HepG2 (cell line): ENCODE results near the gene CERS6. TPM values are rescaled to one million over a fixed set of nuclear protein-coding genes. Genes with fewer than 3 reads are reported as not detected.

ENCODE experiments used
- ATAC-seq: fragments of 200-7000 bp; cut with Tn5 transposase; 3 replicates; pipeline ENCODE4 v1.9.1; 2020; ENCODE audit warnings: mild to moderate bottlenecking, moderate library complexity
- BruUV-seq: library from RNA; stranded (reverse); fragments of 400-500 nt; replicated peaks from 2 replicates; lab custom pipeline; 2021; lab: Mats Ljungman, UMichigan
- CTCF ChIA-PET: fragments of 300-600 bp; formaldehyde crosslinking; extraction: SDS; loops from one replicate; lab custom pipeline; 2021; ENCODE audit warnings: low total read pairs, inconsistent platforms, low intra/inter-chr PET ratio; lab: Yijun Ruan, JAX
- POLR2A ChIA-PET: fragments of 350-600 bp; sonication (Branson Sonifier 250); formaldehyde crosslinking; loops from one replicate; lab custom pipeline; 2020; ENCODE audit warnings: antibody characterized with exemption, inconsistent platforms; lab: Yijun Ruan, JAX
- DNase-seq: peaks from one replicate; pipeline ENCODE4 v3.0.0-alpha.2; 2015; ENCODE audit warnings: low spot score
- FAIRE-seq: peaks from 3 replicates; lab custom pipeline; 2011; peaks lifted over from hg19 to GRCh38; lab: Jason Lieb, UNC
- H2AFZ ChIP-seq: one replicate; pipeline ENCODE4 v1.6.1; 2011; ENCODE audit warnings: low read length, inconsistent platforms
- H3K27ac ChIP-seq: fragments of 300-600 bp; 3 replicates; pipeline ENCODE4 v1.8.0; 2011; ENCODE audit warnings: mixed run types, mild to moderate bottlenecking, mixed read lengths, low read length, inconsistent platforms; ENCODE audit not compliant: insufficient read depth; ENCODE audit errors: extremely low read length
- H3K27me3 ChIP-seq, 2 experiments: fragments of 200-600 bp in 1 of 2; 2 replicates in 1 of 2; 3 replicates in 1 of 2; pipeline versions ENCODE4 v1.6.0 to v1.8.0; 2011; ENCODE audit warnings: low read length in 2 of 2, mild to moderate bottlenecking in 2 of 2, moderate library complexity in 2 of 2, inconsistent platforms in 1 of 2; ENCODE audit not compliant: insufficient read depth in 2 of 2, control insufficient read depth in 1 of 2
- H3K36me3 ChIP-seq, 2 experiments: fragments of 200-600 bp in 1 of 2; replicated peaks in 1 of 2; 2 replicates in 1 of 2; 3 replicates in 1 of 2; pipeline versions ENCODE4 v1.5.1 to v1.8.0; 2011; ENCODE audit warnings: low read length in 2 of 2, inconsistent platforms in 1 of 2; ENCODE audit not compliant: insufficient read depth in 2 of 2, control insufficient read depth in 1 of 2
- H3K4me1 ChIP-seq: 2 replicates; pipeline ENCODE4 v1.5.1; 2012; ENCODE audit warnings: low read length, inconsistent platforms; ENCODE audit not compliant: insufficient read depth
- H3K4me2 ChIP-seq: 2 replicates; pipeline ENCODE4 v1.6.0; 2011; ENCODE audit warnings: low read depth, low read length, inconsistent platforms
- H3K4me3 ChIP-seq, 3 experiments: fragments of 200-600 bp in 1 of 3; sonication (generic), shearing (Covaris generic) in 1 of 3; replicated peaks in 1 of 3; 2 replicates each; pipeline ENCODE4 v1.5.1; 2011 to 2016; ENCODE audit warnings: low read length in 3 of 3, inconsistent platforms in 2 of 3, low read depth in 2 of 3, mild to moderate bottlenecking in 2 of 3, control low read depth in 1 of 3, mixed read lengths in 1 of 3; ENCODE audit not compliant: insufficient read depth in 1 of 3
- H3K79me2 ChIP-seq: one replicate; pipeline ENCODE4 v1.6.1; 2011; ENCODE audit warnings: low read length, inconsistent platforms; ENCODE audit not compliant: insufficient read depth
- H3K9ac ChIP-seq: 2 replicates; pipeline ENCODE4 v1.6.0; 2011; ENCODE audit warnings: mild to moderate bottlenecking, low read depth, low read length, inconsistent platforms; ENCODE audit not compliant: insufficient read depth
- H3K9me3 ChIP-seq: 2 replicates; pipeline ENCODE4 v1.5.1; 2012; ENCODE audit warnings: mild to moderate bottlenecking, low read length
- H4K20me1 ChIP-seq: 2 replicates; pipeline ENCODE4 v1.6.0; 2011; ENCODE audit warnings: inconsistent platforms, mild to moderate bottlenecking, low read length, moderate library complexity; ENCODE audit not compliant: insufficient read depth
- CBFB ChIP-seq: sonication (generic); formaldehyde crosslinking; IDR thresholded peaks from 2 replicates; pipeline ENCODE4 v1.4.0; 2020; ENCODE audit warnings: missing genetic modification reagents
- KDM1A ChIP-seq: IDR thresholded peaks from 2 replicates; pipeline ENCODE4 v1.6.1; 2016; ENCODE audit warnings: missing compliant biosample characterization
- SMAD9 ChIP-seq: sonication (generic); formaldehyde crosslinking; IDR thresholded peaks from 2 replicates; pipeline ENCODE4 v1.5.1; 2020; ENCODE audit warnings: mild to moderate bottlenecking, missing genetic modification reagents
- ZBTB1 ChIP-seq: sonication (generic); formaldehyde crosslinking; IDR thresholded peaks from 2 replicates; pipeline ENCODE4 v1.4.0; 2020; ENCODE audit warnings: missing genetic modification reagents, borderline replicate concordance
- ZNF260 ChIP-seq: sonication (generic); formaldehyde crosslinking; IDR thresholded peaks from 2 replicates; pipeline ENCODE4 v1.4.0; 2020; ENCODE audit warnings: missing genetic modification reagents, low read depth, mild to moderate bottlenecking, borderline replicate concordance
- ZNF337 ChIP-seq: sonication (generic); formaldehyde crosslinking; IDR thresholded peaks from 2 replicates; pipeline ENCODE4 v1.5.1; 2020; ENCODE audit warnings: missing genetic modification reagents, low read depth, mild to moderate bottlenecking, borderline replicate concordance
- ZNF672 ChIP-seq: sonication (generic); formaldehyde crosslinking; IDR thresholded peaks from 2 replicates; pipeline ENCODE4 v1.8.1; 2022; ENCODE audit warnings: missing genetic modification reagents
- WGBS: methylation state at CpG from one replicate; pipeline ENCODE4 v1.1.6; 2017; ENCODE audit warnings: low lambda C conversion rate; 5-methylcytosine and 5-hydroxymethylcytosine counted together
- in situ Hi-C: cut with HindIII; loops from 2 replicates; pipeline ENCODE4 v1.10.0; 2017; ENCODE audit warnings: low pct_unique_long_range_greater_than_20kb; ENCODE audit not compliant: extremely low pct_ligation_motif_present
- intact Hi-C: fragments of 100-400 bp; cut with micrococcal nuclease; formaldehyde crosslinking; loops from one replicate; pipeline ENCODE4 v1.10.0; 2022; ENCODE audit not compliant: unreplicated experiment
- polyA plus RNA-seq, 8 experiments: library from polyadenylated mRNA; depleted of rRNA in 3 of 8; stranded (reverse) in 7 of 8; unstranded in 1 of 8; fragments of >200 nt; fragmentation: Illumina TruSeq in 4 of 8; extraction: Trizol in 4 of 8; gene quantifications; 2 replicates each; pipeline versions ENCODE4 v1.2.1 to v1.2.3, GENCODE V29; 2011 to 2016; ENCODE audit warnings: low read depth in 4 of 8, missing spikeins in 1 of 8, mixed read lengths in 1 of 8; ENCODE audit not compliant: insufficient read depth in 1 of 8
- total RNA-seq, 5 experiments: library from RNA; depleted of rRNA; stranded (reverse); fragments of >200 nt; fragmentation: Illumina TruSeq; extraction: Trizol; gene quantifications; 2 replicates each; pipeline ENCODE4 v1.2.3, GENCODE V29; 2016; ENCODE audit warnings: low read depth in 1 of 5
- TF ChIP-seq, protein P1 (sequence below): sonication (generic); formaldehyde crosslinking; IDR thresholded peaks from 2 replicates; pipeline ENCODE4 v1.4.0; 2020; ENCODE audit warnings: mild to moderate bottlenecking, missing genetic modification reagents
- TF ChIP-seq, protein P2 (sequence below): IDR thresholded peaks from 2 replicates; pipeline ENCODE4 v1.6.1; 2018; ENCODE audit warnings: missing genetic modification reagents, mild to moderate bottlenecking, missing compliant biosample characterization
- TF ChIP-seq, protein P3 (sequence below): sonication (generic); formaldehyde crosslinking; IDR thresholded peaks from 2 replicates; pipeline ENCODE4 v1.5.0; 2020; ENCODE audit warnings: mild to moderate bottlenecking, missing genetic modification reagents

CERS6 gene
- total and polyA plus RNA-seq, 2 of the 13 experiments (the other 11 are each of a cell fraction or from before 2014, with no cell fraction given): 10.1 to 20.3 TPM

DNA sequence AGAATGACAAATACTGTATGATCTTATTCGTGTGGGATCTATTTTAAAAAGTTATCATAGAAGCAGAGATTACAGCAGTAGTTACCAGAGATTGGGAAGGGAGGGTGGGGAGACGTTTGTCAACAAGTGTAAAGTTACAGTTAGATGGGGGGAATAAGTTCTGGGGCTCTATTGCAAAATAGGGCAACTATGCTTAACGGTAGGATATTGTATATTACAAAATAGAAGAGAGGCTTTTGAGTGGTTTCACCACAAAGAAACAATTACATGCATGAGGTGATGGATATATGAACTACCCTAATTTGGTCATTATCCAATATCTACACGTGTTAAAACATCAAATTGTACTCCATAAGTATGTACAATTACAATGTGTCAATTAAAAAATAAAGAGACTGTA lies 223.0 kb downstream of the CERS6 start (continued):
- TF ChIP-seq, protein P1, sequence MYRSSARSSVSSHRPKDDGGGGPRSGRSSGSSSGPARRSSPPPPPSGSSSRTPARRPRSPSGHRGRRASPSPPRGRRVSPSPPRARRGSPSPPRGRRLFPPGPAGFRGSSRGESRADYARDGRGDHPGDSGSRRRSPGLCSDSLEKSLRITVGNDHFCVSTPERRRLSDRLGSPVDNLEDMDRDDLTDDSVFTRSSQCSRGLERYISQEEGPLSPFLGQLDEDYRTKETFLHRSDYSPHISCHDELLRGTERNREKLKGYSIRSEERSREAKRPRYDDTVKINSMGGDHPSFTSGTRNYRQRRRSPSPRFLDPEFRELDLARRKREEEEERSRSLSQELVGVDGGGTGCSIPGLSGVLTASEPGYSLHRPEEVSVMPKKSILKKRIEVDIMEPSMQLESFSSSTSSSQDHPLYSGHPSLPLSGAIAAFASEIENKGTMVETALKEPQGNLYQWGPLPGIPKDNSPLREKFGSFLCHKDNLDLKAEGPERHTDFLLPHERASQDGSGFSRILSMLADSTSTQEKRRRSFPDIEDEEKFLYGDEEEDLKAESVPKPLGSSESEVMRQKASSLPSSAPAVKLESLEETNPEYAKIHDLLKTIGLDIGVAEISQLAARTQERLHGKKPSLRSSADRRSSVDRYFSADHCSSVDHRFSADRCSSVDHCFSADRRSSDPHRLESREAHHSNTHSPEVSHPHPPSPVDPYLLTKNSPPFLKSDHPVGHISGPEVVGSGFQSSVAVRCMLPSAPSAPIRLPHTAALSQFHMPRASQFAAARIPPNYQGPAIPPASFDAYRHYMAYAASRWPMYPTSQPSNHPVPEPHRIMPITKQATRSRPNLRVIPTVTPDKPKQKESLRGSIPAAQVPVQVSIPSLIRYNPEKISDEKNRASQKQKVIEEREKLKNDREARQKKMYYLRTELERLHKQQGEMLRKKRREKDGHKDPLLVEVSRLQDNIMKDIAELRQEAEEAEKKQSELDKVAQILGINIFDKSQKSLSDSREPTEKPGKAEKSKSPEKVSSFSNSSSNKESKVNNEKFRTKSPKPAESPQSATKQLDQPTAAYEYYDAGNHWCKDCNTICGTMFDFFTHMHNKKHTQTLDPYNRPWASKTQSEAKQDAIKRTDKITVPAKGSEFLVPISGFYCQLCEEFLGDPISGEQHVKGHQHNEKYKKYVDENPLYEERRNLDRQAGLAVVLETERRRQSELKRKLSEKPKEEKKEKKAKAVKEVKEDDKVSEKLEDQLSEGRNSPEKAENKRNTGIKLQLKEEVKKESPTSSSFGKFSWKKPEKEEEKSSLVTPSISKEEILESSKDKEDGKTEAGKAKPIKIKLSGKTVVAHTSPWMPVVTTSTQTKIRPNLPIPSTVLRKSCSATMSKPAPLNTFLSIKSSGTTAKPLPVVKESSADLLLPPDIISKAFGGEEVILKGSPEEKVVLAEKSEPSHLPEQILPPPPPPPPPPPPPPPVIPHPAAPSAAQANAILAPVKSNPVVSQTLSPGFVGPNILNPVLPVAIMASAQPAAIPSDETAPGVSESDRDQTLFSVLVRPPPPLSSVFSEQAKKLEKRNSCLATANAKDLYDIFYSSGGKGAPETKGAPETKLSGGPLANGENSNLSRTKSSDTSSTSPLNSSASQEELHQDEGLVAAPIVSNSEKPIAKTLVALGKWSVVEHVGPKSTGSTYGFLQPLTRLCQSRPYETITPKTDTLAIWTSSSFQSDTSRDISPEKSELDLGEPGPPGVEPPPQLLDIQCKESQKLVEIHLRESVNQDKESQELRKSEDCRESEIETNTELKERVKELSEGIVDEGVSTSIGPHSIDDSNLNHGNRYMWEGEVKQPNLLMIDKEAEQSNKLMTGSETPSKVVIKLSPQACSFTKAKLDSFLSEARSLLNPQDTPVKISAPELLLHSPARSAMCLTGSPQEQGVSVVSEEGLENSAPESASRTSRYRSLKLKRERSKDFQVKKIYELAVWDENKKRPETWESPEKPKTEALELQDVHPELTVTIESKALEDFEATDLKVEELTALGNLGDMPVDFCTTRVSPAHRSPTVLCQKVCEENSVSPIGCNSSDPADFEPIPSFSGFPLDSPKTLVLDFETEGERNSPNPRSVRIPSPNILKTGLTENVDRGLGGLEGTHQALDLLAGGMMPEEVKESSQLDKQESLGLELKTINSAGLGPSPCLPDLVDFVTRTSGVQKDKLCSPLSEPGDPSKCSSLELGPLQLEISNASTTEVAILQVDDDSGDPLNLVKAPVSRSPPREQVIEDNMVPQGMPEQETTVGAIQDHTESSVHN (CRISPR knock-in tag): no peak
- TF ChIP-seq ZNF337 (CRISPR knock-in tag): no peak

DNA sequence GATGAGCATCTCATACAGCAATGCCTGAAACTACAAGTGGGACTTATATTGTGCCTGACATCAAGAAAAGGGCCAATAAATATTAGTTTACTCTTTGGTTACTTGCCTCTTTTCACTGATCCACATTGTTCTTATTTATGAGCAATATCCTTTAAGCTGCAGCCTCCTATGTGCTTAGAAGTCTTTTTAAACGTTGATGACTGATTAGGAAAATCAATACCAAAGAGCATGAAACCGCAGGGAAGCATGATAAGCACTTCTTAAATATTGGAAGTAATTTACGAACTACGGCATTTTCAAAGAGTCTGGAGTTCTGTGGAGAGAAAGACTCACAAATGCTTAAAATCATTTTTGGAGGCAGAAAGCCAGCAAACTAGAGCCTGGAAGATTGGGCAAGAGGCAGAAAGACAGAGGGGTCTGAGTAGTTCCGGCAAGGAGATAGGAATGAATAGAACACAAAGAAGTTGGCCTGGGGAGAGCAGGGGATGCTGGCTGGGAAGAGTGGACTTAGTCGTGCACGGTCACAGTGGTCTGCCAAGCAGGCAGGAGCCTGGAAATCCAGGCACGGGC lies 223.8 kb downstream of the CERS6 start:
- no peak for DNase-seq
- Histone ChIP-seq H3K79me2 (no peaks in the 10 kb centered on the region), H3K4me1 (peaks cover 14% of the 10 kb centered on the region), H3K27ac (no peak overlapping the region), H3K9ac (no peak overlapping the region), H3K4me3 (no peak overlapping the region), H3K27me3 (no peaks in the 10 kb centered on the region), H3K36me3 (no peaks in the 10 kb centered on the region), H3K9me3 (no peaks in the 10 kb centered on the region), H2AFZ (no peak overlapping the region), H4K20me1 (no peaks in the 10 kb centered on the region), H3K4me2 (no peak overlapping the region)
- ChIA-PET POLR2A (no interaction called here), CTCF (no interaction called here)
- in situ Hi-C loops (no loop called here), intact Hi-C loops (no loop called here)
- ATAC-seq: no peak
- WGBS: 90% methylated on average over 8 of the region's 8 CpGs
- no peak for FAIRE-seq
- no TSS peak for BruUV-seq
- TF ChIP-seq ZNF260 (CRISPR knock-in tag) (no peak), KDM1A (CRISPR knock-in tag) (no peak), ZBTB1 (CRISPR knock-in tag) (no peak), ZNF672 (CRISPR knock-in tag) (no peak), SMAD9 (CRISPR knock-in tag) (no peak), CBFB (CRISPR knock-in tag) (no peak)
- TF ChIP-seq, protein P2, sequence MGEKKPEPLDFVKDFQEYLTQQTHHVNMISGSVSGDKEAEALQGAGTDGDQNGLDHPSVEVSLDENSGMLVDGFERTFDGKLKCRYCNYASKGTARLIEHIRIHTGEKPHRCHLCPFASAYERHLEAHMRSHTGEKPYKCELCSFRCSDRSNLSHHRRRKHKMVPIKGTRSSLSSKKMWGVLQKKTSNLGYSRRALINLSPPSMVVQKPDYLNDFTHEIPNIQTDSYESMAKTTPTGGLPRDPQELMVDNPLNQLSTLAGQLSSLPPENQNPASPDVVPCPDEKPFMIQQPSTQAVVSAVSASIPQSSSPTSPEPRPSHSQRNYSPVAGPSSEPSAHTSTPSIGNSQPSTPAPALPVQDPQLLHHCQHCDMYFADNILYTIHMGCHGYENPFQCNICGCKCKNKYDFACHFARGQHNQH (CRISPR knock-in tag): no peak
- TF ChIP-seq, protein P3, sequence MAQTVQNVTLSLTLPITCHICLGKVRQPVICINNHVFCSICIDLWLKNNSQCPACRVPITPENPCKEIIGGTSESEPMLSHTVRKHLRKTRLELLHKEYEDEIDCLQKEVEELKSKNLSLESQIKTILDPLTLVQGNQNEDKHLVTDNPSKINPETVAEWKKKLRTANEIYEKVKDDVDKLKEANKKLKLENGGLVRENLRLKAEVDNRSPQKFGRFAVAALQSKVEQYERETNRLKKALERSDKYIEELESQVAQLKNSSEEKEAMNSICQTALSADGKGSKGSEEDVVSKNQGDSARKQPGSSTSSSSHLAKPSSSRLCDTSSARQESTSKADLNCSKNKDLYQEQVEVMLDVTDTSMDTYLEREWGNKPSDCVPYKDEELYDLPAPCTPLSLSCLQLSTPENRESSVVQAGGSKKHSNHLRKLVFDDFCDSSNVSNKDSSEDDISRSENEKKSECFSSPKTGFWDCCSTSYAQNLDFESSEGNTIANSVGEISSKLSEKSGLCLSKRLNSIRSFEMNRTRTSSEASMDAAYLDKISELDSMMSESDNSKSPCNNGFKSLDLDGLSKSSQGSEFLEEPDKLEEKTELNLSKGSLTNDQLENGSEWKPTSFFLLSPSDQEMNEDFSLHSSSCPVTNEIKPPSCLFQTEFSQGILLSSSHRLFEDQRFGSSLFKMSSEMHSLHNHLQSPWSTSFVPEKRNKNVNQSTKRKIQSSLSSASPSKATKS (CRISPR knock-in tag): no peak
